HG03039 (cell line): ENCODE data around the gene LTA.

Source experiments
- ATAC-seq: cut with Tn5 transposase; IDR thresholded peaks from one replicate; pipeline ENCODE4 v1.9.1; 2021; ENCODE audit warnings: mild to moderate bottlenecking, moderate library complexity; ENCODE audit not compliant: unreplicated experiment

Gene LTA

DNA sequence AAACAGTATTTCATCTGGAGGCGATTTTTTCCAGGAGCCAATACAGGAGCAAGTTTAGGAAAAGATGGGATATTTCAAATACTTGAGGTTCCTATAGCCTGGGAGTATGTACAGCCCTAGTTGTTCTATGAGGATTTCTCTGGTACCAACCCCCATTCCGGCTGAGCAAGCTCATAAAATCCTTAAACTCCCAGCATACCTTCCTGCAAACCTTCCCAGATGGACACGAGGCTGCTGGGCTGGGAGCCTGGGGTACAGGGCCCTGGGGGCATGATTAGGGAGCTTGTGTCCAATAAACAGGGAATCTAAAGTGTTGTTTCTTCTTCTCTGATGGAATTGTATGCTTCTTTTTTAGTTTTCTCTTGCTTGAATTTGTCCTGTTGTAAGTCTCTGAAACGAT is 49.9 kb downstream of the LTA start:
- no peak for ATAC-seq

GRCh38 chr6:31622684-31623091 is 50.6 kb downstream of the LTA start:
- no peak for ATAC-seq
